GM21423 (cell line): ENCODE results near the gene KRTAP12-1.
"Not testable (repeated sequence)": the region's sequence is repeated elsewhere in the genome, so short reads cannot be mapped to it uniquely, and the experiment has no call there.

Source experiments
- ATAC-seq: cut with Tn5 transposase; IDR thresholded peaks from one replicate; pipeline ENCODE4 v1.9.1; 2021; ENCODE audit warnings: mild to moderate bottlenecking, moderate library complexity; ENCODE audit not compliant: unreplicated experiment

The KRTAP12-1 gene

GRCh38 chr21:44670642-44671432, 11.1 kb downstream of the KRTAP12-1 start:
- no peak for ATAC-seq

- no peak for ATAC-seq
Measured at GRCh38 chr21:44667612-44668011, 14.4 kb downstream of the KRTAP12-1 start.

GRCh38 chr21:44666401-44667320, 15.3 kb downstream of the KRTAP12-1 start, which contains the start of gene KRTAP12-2:
KRTAP12-2 (minus strand) TSS chr21:44666927; CDS start chr21:44666886, 41 bp downstream.
- ATAC-seq = no peak

- ATAC-seq = no peak
Measured at GRCh38 chr21:44664691-44665090, 17.3 kb downstream of the KRTAP12-1 start.

- not testable (repeated sequence) for ATAC-seq
Measured at GRCh38 chr21:44661567-44661966, 20.4 kb downstream of the KRTAP12-1 start.

- no peak for ATAC-seq
Measured at GRCh38 chr21:44658913-44659595, 22.9 kb downstream of the KRTAP12-1 start.

GRCh38 chr21:44658541-44658910, 23.4 kb downstream of the KRTAP12-1 start:
- ATAC-seq = no peak

GRCh38 chr21:44657635-44658540, 24.1 kb downstream of the KRTAP12-1 start, which contains the start of gene KRTAP12-3:
KRTAP12-3 (plus strand) TSS chr21:44657932; CDS start chr21:44657980, 48 bp downstream.
- no peak for ATAC-seq

- no peak for ATAC-seq
Measured at GRCh38 chr21:44656868-44657267, 25.1 kb downstream of the KRTAP12-1 start.

GRCh38 chr21:44654576-44655175, 27.3 kb downstream of the KRTAP12-1 start, which contains the start of gene KRTAP12-4:
KRTAP12-4 (minus strand) TSS chr21:44654659; CDS start chr21:44654614, 45 bp downstream.
- no peak for ATAC-seq

- no peak for ATAC-seq
Measured at GRCh38 chr21:44653656-44654575, 28.0 kb downstream of the KRTAP12-1 start.

GRCh38 chr21:44653123-44653522, 28.8 kb downstream of the KRTAP12-1 start:
- ATAC-seq = no peak

GRCh38 chr21:44650973-44651675, 30.8 kb downstream of the KRTAP12-1 start:
- no peak for ATAC-seq

- ATAC-seq = no peak
Measured at GRCh38 chr21:44650265-44650972, 31.5 kb downstream of the KRTAP12-1 start.

- ATAC-seq = no peak
Measured at GRCh38 chr21:44649521-44650100, 32.4 kb downstream of the KRTAP12-1 start.

- ATAC-seq = no peak
Measured at GRCh38 chr21:44648557-44649311, 33.2 kb downstream of the KRTAP12-1 start.
